Measurements from ENCODE around the gene B4GAT1.

The B4GAT1 gene

DNA sequence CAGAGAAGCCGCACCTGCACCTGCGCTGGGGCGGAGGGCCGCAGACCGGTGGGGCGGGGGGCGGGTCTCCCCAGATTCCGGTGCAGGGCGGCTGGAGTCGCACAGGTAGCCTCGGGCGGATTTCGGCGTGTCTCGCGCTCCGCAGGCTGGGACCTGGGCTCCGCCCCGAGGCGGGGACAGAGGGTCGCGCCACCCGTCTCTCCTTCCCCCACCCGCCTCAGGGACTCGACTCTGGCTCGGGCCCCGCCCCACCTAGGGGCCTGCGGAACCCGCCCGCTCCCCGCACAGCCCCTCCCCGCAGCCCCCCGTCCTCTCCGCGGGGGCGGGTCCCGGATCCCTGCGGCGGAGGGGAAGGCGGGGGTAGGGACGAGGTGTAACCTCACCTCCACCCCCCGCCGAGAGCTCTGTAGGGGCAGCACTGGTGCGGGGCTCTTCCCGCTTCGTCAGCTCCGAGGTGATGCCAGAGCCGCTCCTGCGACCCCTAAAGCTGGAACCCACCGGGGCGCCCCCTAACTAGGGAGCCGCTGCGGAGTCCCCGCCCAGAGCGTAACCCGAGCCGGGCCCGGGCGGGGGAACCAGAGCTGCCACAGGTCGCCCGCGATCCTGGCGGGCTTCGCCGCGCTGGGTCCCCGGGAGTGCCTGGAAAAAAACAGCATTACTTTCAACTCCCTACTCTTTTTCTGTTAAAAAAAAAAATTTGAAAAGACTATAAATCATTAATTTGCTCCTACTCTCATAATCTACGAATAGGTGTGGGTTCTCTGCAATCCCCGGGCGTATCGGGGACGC lies 24.4 kb upstream of the B4GAT1 start, which contains the start of gene SLC29A2:
SLC29A2 (minus strand) TSS at position 134 of the 789 bp plus-strand sequence. CDS start 169 bp downstream, outside the sequence.
- DNase-seq (ENCODE audit: insufficient read length, low spot score) (peak; percentile 77), FAIRE-seq (peak; percentile 92)
- no peak for TF ChIP-seq POU2F2 (IDR thresholded peaks at IDR 0.05; ENCODE audit: low read depth, low read length)
- no peak for TF ChIP-seq PAX5 (IDR thresholded peaks at IDR 0.05; ENCODE audit: insufficient read depth, low read length, severe bottlenecking)
- TF ChIP-seq SPI1 (IDR thresholded peaks at IDR 0.05; ENCODE audit: low read depth, low read length) = no peak
- no peak for TF ChIP-seq POLR2AphosphoS5 (IDR thresholded peaks at IDR 0.05; ENCODE audit: low read depth, low read length)
- TF ChIP-seq TAF1 (IDR thresholded peaks at IDR 0.05; ENCODE audit: low read depth, low read length) = no peak
- TF ChIP-seq POLR2A (IDR thresholded peaks at IDR 0.05; ENCODE audit: low read depth, low read length) = no peak; the same call in 1 of the 2 replicates

GRCh38 chr11:66369073-66369894 lies 21.9 kb upstream of the B4GAT1 start:
- FAIRE-seq = no peak
- TF ChIP-seq POLR2AphosphoS5 (IDR thresholded peaks at IDR 0.05; ENCODE audit: low read depth, low read length) (no peak), PAX5 (IDR thresholded peaks at IDR 0.05; ENCODE audit: insufficient read depth, low read length, severe bottlenecking) (no peak), TAF1 (IDR thresholded peaks at IDR 0.05; ENCODE audit: low read depth, low read length) (no peak), SPI1 (IDR thresholded peaks at IDR 0.05; ENCODE audit: low read depth, low read length) (no peak), POLR2A (IDR thresholded peaks at IDR 0.05; ENCODE audit: low read depth, low read length) (no peak), POU2F2 (IDR thresholded peaks at IDR 0.05; ENCODE audit: low read depth, low read length) (no peak)
- DNase-seq (ENCODE audit: insufficient read length, low spot score) = no peak

DNA sequence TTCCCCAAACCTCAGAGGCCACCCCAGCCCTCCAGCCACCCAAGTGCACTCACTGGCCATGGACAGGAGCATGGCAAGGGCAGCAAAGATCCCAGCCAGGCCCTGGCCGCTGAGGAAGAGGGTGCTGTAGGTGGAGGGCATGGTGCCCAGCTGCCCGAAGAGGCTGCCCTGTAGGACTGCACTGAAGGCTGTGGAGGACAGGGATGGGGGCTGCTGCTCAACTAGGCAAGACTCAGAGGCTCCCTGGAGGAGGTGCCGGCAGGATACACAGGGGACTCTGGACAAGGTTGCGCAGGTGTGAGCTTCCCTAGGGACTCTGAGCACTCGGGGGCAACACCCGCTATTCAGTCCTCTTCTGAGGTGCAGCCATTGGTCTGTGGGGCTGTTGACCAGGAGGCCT lies 21.1 kb upstream of the B4GAT1 start:
- DNase-seq (ENCODE audit: insufficient read length, low spot score) (no peak), FAIRE-seq (no peak)
- no peak for TF ChIP-seq POLR2AphosphoS5 (IDR thresholded peaks at IDR 0.05; ENCODE audit: low read depth, low read length)
- no peak for TF ChIP-seq POLR2A (IDR thresholded peaks at IDR 0.05; ENCODE audit: low read depth, low read length)
- no peak for TF ChIP-seq POU2F2 (IDR thresholded peaks at IDR 0.05; ENCODE audit: low read depth, low read length)
- TF ChIP-seq SPI1 (IDR thresholded peaks at IDR 0.05; ENCODE audit: low read depth, low read length) = no peak
- no peak for TF ChIP-seq PAX5 (IDR thresholded peaks at IDR 0.05; ENCODE audit: insufficient read depth, low read length, severe bottlenecking)
- no peak for TF ChIP-seq TAF1 (IDR thresholded peaks at IDR 0.05; ENCODE audit: low read depth, low read length)

GRCh38 chr11:66367561-66368312 lies 20.3 kb upstream of the B4GAT1 start:
- TF ChIP-seq SPI1 (IDR thresholded peaks at IDR 0.05; ENCODE audit: low read depth, low read length) = no peak
- no peak for TF ChIP-seq POLR2A (IDR thresholded peaks at IDR 0.05; ENCODE audit: low read depth, low read length)
- no peak for TF ChIP-seq PAX5 (IDR thresholded peaks at IDR 0.05; ENCODE audit: insufficient read depth, low read length, severe bottlenecking)
- no peak for TF ChIP-seq POU2F2 (IDR thresholded peaks at IDR 0.05; ENCODE audit: low read depth, low read length)
- no peak for TF ChIP-seq POLR2AphosphoS5 (IDR thresholded peaks at IDR 0.05; ENCODE audit: low read depth, low read length)
- TF ChIP-seq TAF1 (IDR thresholded peaks at IDR 0.05; ENCODE audit: low read depth, low read length) = no peak
- FAIRE-seq (no peak), DNase-seq (ENCODE audit: insufficient read length, low spot score) (no peak)

DNA sequence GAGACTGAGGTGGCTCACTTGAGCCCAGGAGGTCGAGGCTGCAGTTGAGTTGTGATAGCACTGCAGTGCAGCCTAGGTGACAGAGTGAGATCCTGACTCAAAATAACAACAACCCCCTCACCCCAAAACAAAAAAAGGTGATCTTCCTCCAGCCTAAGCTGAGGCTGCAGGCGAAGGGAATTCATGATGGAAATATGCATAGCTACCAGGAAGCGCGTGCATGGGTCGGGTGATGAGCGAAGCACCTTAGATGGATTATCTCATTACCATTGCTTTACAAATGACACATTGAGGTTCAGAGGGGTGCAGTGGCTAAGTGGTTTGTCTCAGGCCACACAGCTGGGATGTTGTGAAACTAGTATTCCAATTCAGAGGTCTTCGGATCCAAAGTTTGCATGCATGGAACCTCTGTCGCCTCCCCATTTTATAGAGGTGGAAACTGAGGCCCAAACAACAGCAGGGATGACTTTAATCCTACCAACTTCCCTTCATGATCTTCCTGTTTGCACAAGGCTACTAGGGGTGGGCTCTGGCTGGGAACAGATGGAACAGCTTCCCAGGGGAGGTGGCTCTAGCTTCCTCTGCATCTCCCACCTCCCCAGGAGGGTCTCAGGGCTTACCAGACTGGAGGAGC lies 19.5 kb upstream of the B4GAT1 start:
- DNase-seq (ENCODE audit: insufficient read length, low spot score) (no peak), FAIRE-seq (no peak)
- no peak for TF ChIP-seq PAX5 (IDR thresholded peaks at IDR 0.05; ENCODE audit: insufficient read depth, low read length, severe bottlenecking)
- no peak for TF ChIP-seq POLR2AphosphoS5 (IDR thresholded peaks at IDR 0.05; ENCODE audit: low read depth, low read length)
- no peak for TF ChIP-seq POLR2A (IDR thresholded peaks at IDR 0.05; ENCODE audit: low read depth, low read length)
- TF ChIP-seq SPI1 (IDR thresholded peaks at IDR 0.05; ENCODE audit: low read depth, low read length) = no peak
- TF ChIP-seq POU2F2 (IDR thresholded peaks at IDR 0.05; ENCODE audit: low read depth, low read length) = no peak
- TF ChIP-seq TAF1 (IDR thresholded peaks at IDR 0.05; ENCODE audit: low read depth, low read length) = no peak

GRCh38 chr11:66365711-66366619 lies 18.5 kb upstream of the B4GAT1 start:
- TF ChIP-seq SPI1 (IDR thresholded peaks at IDR 0.05; ENCODE audit: low read depth, low read length) (no peak), POU2F2 (IDR thresholded peaks at IDR 0.05; ENCODE audit: low read depth, low read length) (no peak), PAX5 (IDR thresholded peaks at IDR 0.05; ENCODE audit: insufficient read depth, low read length, severe bottlenecking) (no peak), POLR2A (IDR thresholded peaks at IDR 0.05; ENCODE audit: low read depth, low read length) (no peak), POLR2AphosphoS5 (IDR thresholded peaks at IDR 0.05; ENCODE audit: low read depth, low read length) (no peak), TAF1 (IDR thresholded peaks at IDR 0.05; ENCODE audit: low read depth, low read length) (no peak)
- FAIRE-seq (no peak), DNase-seq (ENCODE audit: insufficient read length, low spot score) (no peak)

- FAIRE-seq = no peak
- TF ChIP-seq POLR2A (IDR thresholded peaks at IDR 0.05; ENCODE audit: low read depth, low read length) (no peak), POLR2AphosphoS5 (IDR thresholded peaks at IDR 0.05; ENCODE audit: low read depth, low read length) (no peak), POU2F2 (IDR thresholded peaks at IDR 0.05; ENCODE audit: low read depth, low read length) (no peak), SPI1 (IDR thresholded peaks at IDR 0.05; ENCODE audit: low read depth, low read length) (no peak), PAX5 (IDR thresholded peaks at IDR 0.05; ENCODE audit: insufficient read depth, low read length, severe bottlenecking) (no peak), TAF1 (IDR thresholded peaks at IDR 0.05; ENCODE audit: low read depth, low read length) (no peak)
- DNase-seq (ENCODE audit: insufficient read length, low spot score) = no peak
These were observed 17.7 kb upstream of the B4GAT1 start for GRCh38 chr11:66365166-66365565.
